GM23338 (cell line): ENCODE results near the gene PXDN.

Source experiments
- CREB1 ChIP-seq: fragments of 250-450 bp; sonication (Bioruptor Pico); IDR thresholded peaks from 2 replicates; pipeline ENCODE4 v1.5.0; 2020; ENCODE audit warnings: low read depth, mild to moderate bottlenecking, moderate library complexity
- CTCF ChIP-seq, 2 experiments: fragments of 200-600 bp in 1 of 2; sonication (generic) in 1 of 2; conservative IDR thresholded peaks; 2 replicates each; pipeline versions ENCODE4 v1.5.1 to v1.6.1; 2016 to 2017; ENCODE audit warnings: antibody characterized with exemption in 2 of 2, low read depth in 2 of 2, mild to moderate bottlenecking in 2 of 2, moderate library complexity in 1 of 2
- ETS1 ChIP-seq: IDR thresholded peaks from 2 replicates; pipeline ENCODE4 v1.6.1; 2016; ENCODE audit warnings: antibody characterized with exemption
- EZH2 ChIP-seq: fragments of 200-600 bp; sonication (generic); IDR thresholded peaks from one replicate; pipeline ENCODE4 v1.8.0; 2017; ENCODE audit warnings: antibody characterized with exemption, mild to moderate bottlenecking, low read depth; ENCODE audit not compliant: unreplicated experiment
- EZH2phosphoT487 ChIP-seq: fragments of 200-600 bp; sonication (generic); IDR thresholded peaks from one replicate; pipeline ENCODE4 v1.8.1; 2018; ENCODE audit warnings: antibody characterized with exemption; ENCODE audit not compliant: unreplicated experiment
- JUNB ChIP-seq: IDR thresholded peaks from one replicate; pipeline ENCODE4 v1.6.1; 2016; ENCODE audit warnings: antibody characterized with exemption; ENCODE audit not compliant: unreplicated experiment
- POLR2AphosphoS5 ChIP-seq: IDR thresholded peaks from 2 replicates; pipeline ENCODE4 v1.6.1; 2016; ENCODE audit warnings: antibody characterized with exemption, low read depth
- REST ChIP-seq: IDR thresholded peaks from one replicate; pipeline ENCODE4 v1.6.1; 2018; ENCODE audit warnings: antibody characterized with exemption; ENCODE audit not compliant: unreplicated experiment

GRCh38 chr2:1714291-1715064 is 29.8 kb downstream of the PXDN start:
- TF ChIP-seq POLR2AphosphoS5 (no peak), JUNB (no peak), CTCF (conservative IDR thresholded peaks at IDR 0.05; ENCODE audit: low read depth in 2 of 2) (no peak), EZH2phosphoT487 (no peak), EZH2 (no peak), REST (no peak), ETS1 (no peak), CREB1 (no peak)
